Testis (tissue), 2 donors: ENCODE measurements around the gene SYNE1.

Experiments used
- POLR2A ChIP-seq: fragments of 450-650 bp; IDR thresholded peaks from one replicate; pipeline ENCODE4 v1.6.1; 2017; ENCODE audit warnings: antibody characterized with exemption, mild to moderate bottlenecking, moderate library complexity
- TF ChIP-seq, protein P1 (sequence below), 3 experiments: fragments of 450-650 bp in 2 of 3; fragments of 200-600 bp in 1 of 3; sonication (generic) in 1 of 3; IDR thresholded peaks; one replicate each; pipeline ENCODE4 v1.5.1; 2016 to 2019; ENCODE audit warnings: antibody characterized with exemption in 3 of 3, mild to moderate bottlenecking in 2 of 3, moderate library complexity in 1 of 3

DNA sequence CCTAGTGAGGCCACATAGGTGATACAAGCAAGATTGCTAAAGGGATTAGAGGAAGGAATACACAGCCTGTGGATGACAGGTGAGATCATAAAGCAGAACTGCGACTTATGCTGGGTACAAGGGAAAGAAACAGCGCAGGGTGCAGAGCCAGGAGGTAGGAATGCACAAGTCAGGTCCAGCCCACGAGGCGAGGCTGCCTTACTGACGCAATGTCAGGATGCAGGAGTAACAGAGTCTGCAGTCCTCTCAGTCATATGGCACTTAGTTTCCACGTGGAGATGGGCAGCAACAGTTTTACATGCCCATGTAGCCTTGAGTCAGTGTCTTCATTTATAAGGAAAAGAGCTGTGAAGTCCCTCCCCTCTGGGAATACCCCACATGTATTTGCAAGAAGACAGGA, 210.9 kb downstream of the SYNE1 start:
- TF ChIP-seq, protein P1, sequence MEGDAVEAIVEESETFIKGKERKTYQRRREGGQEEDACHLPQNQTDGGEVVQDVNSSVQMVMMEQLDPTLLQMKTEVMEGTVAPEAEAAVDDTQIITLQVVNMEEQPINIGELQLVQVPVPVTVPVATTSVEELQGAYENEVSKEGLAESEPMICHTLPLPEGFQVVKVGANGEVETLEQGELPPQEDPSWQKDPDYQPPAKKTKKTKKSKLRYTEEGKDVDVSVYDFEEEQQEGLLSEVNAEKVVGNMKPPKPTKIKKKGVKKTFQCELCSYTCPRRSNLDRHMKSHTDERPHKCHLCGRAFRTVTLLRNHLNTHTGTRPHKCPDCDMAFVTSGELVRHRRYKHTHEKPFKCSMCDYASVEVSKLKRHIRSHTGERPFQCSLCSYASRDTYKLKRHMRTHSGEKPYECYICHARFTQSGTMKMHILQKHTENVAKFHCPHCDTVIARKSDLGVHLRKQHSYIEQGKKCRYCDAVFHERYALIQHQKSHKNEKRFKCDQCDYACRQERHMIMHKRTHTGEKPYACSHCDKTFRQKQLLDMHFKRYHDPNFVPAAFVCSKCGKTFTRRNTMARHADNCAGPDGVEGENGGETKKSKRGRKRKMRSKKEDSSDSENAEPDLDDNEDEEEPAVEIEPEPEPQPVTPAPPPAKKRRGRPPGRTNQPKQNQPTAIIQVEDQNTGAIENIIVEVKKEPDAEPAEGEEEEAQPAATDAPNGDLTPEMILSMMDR (IDR thresholded peaks at IDR 0.05) = no peak
- no peak for TF ChIP-seq POLR2A
